Keratinocyte (primary cell): ENCODE measurements around the gene DUSP22. TPM values are rescaled to one million over a fixed set of nuclear protein-coding genes. Genes with fewer than 3 reads are reported as not detected.

Source experiments
- DNase-seq: peaks from one replicate; pipeline ENCODE4 v3.0.0-alpha.2; 2011; ENCODE audit warnings: low read depth, missing footprints, low spot score
- FAIRE-seq: peaks from 2 replicates; lab custom pipeline; 2011; peaks lifted over from hg19 to GRCh38; lab: Jason Lieb, UNC
- H2AFZ ChIP-seq: 2 replicates; pipeline ENCODE4 v1.6.0; 2012; ENCODE audit warnings: low read length, control low read depth, inconsistent platforms; ENCODE audit not compliant: control insufficient read depth
- H3K27ac ChIP-seq: 2 replicates; pipeline ENCODE4 v1.5.1; 2011; ENCODE audit warnings: low read length; ENCODE audit not compliant: control insufficient read depth, insufficient read depth
- H3K27me3 ChIP-seq: 3 replicates; pipeline ENCODE4 v1.6.0; 2011; ENCODE audit warnings: low read length; ENCODE audit not compliant: control insufficient read depth, insufficient read depth; ENCODE audit errors: extremely low read depth
- H3K36me3 ChIP-seq, 2 experiments: 2 replicates in 1 of 2; 3 replicates in 1 of 2; pipeline ENCODE4 v1.5.1; 2011; ENCODE audit warnings: low read length in 2 of 2, mild to moderate bottlenecking in 1 of 2; ENCODE audit not compliant: control insufficient read depth in 2 of 2, insufficient read depth in 2 of 2; ENCODE audit errors: extremely low read depth in 1 of 2
- H3K4me1 ChIP-seq: 3 replicates; pipeline ENCODE4 v1.5.1; 2011; ENCODE audit warnings: low read length; ENCODE audit not compliant: control insufficient read depth, insufficient read depth; ENCODE audit errors: extremely low read depth
- H3K4me2 ChIP-seq: 3 replicates; pipeline ENCODE4 v1.6.0; 2011; ENCODE audit warnings: low read depth, low read length; ENCODE audit not compliant: control insufficient read depth, insufficient read depth; ENCODE audit errors: extremely low read depth
- H3K4me3 ChIP-seq, 3 experiments: fragments of 200-600 bp in 1 of 3; sonication (generic) in 1 of 3; 2 replicates in 2 of 3; 3 replicates in 1 of 3; pipeline ENCODE4 v1.5.1; 2011 to 2016; ENCODE audit warnings: low read length in 3 of 3, mild to moderate bottlenecking in 3 of 3, control low read depth in 2 of 3, inconsistent platforms in 1 of 3, low read depth in 1 of 3, mixed read lengths in 1 of 3, mixed run types in 1 of 3, moderate library complexity in 1 of 3; ENCODE audit not compliant: control insufficient read depth in 2 of 3, insufficient read depth in 2 of 3; ENCODE audit errors: extremely low read depth in 1 of 3
- H3K79me2 ChIP-seq: 2 replicates; pipeline ENCODE4 v1.6.0; 2012; ENCODE audit warnings: low read length; ENCODE audit not compliant: control insufficient read depth, insufficient read depth
- H3K9ac ChIP-seq: 3 replicates; pipeline ENCODE4 v1.6.0; 2011; ENCODE audit warnings: low read length; ENCODE audit not compliant: control insufficient read depth, insufficient read depth; ENCODE audit errors: extremely low read depth
- H3K9me1 ChIP-seq: 3 replicates; pipeline ENCODE4 v1.6.0; 2011; ENCODE audit warnings: low read length; ENCODE audit not compliant: control insufficient read depth, insufficient read depth; ENCODE audit errors: extremely low read depth
- H3K9me3 ChIP-seq: 2 replicates; pipeline ENCODE4 v1.5.1; 2012; ENCODE audit warnings: low read depth, low read length; ENCODE audit not compliant: control insufficient read depth
- H4K20me1 ChIP-seq: 3 replicates; pipeline ENCODE4 v1.6.0; 2011; ENCODE audit warnings: low read length; ENCODE audit not compliant: control insufficient read depth, insufficient read depth; ENCODE audit errors: extremely low read depth
- CTCF ChIP-seq, 3 experiments: IDR thresholded peaks in 1 of 3; conservative IDR thresholded peaks in 1 of 3; optimal IDR thresholded peaks in 1 of 3; 2 replicates in 2 of 3; 3 replicates in 1 of 3; pipeline versions ENCODE3 to v1.5.1; 2011; ENCODE audit warnings: low read length in 3 of 3, mild to moderate bottlenecking in 3 of 3, moderate library complexity in 2 of 3, control low read depth in 1 of 3, inconsistent platforms in 1 of 3; ENCODE audit not compliant: insufficient read depth in 2 of 3; ENCODE audit errors: extremely low read depth in 1 of 3
- EZH2 ChIP-seq: IDR thresholded peaks from one replicate; pipeline ENCODE4 v1.6.1; 2012; ENCODE audit warnings: inconsistent platforms, mild to moderate bottlenecking, low read length, moderate library complexity
- dilution Hi-C: fragments of 300-500 bp; cut with MboI; formaldehyde crosslinking; loops from one replicate; pipeline ENCODE4 v1.7.0; 2020; ENCODE audit warnings: low sequenced_read_pairs; ENCODE audit not compliant: extremely low pct_ligation_motif_present
- polyA plus RNA-seq, 5 experiments: library from polyadenylated mRNA; depleted of rRNA in 3 of 5; stranded (reverse) in 3 of 5; stranded (forward) in 1 of 5; unstranded in 1 of 5; fragments of >200 nt; gene quantifications; 1 replicate in 1 of 5; 2 replicates in 3 of 5; 3 replicates in 1 of 5; pipeline versions ENCODE4 v1.2.1 to v1.2.3, GENCODE V29; 2011 to 2012; ENCODE audit warnings: missing spikeins in 2 of 5, low read depth in 1 of 5, low replicate concordance in 1 of 5

The DUSP22 gene
- polyA plus RNA-seq, 1 donor (not counting 4 experiments of a cell fraction or from before 2014, with no cell fraction given): 17.3 TPM

GRCh38 chr6:387293-387741, 95.0 kb downstream of the DUSP22 start:
- H3K9ac ChIP-seq: no peak overlapping the region
- H3K27ac ChIP-seq: no peak overlapping the region
- dilution Hi-C loops: no loop called here
- H3K79me2 ChIP-seq: no peaks in the 10 kb centered on the region
- no peak for TF ChIP-seq EZH2
- no peaks in the 10 kb centered on the region for H4K20me1 ChIP-seq
- peaks cover 11% of the 10 kb centered on the region for H3K4me1 ChIP-seq
- no peak for FAIRE-seq
- no peaks in the 10 kb centered on the region for H3K9me1 ChIP-seq
- H3K36me3 ChIP-seq: no peaks in the 10 kb centered on the region
- no peak for DNase-seq
- H3K4me3 ChIP-seq: no peak overlapping the region
- no peak overlapping the region for H2AFZ ChIP-seq
- no peak overlapping the region for H3K4me2 ChIP-seq
- no peaks in the 10 kb centered on the region for H3K9me3 ChIP-seq
- H3K27me3 ChIP-seq: peaks cover 55% of the 10 kb centered on the region

- Histone ChIP-seq H3K27ac (no peak overlapping the region), H2AFZ (no peak overlapping the region), H3K9me1 (no peaks in the 10 kb centered on the region), H3K27me3 (peaks cover 66% of the 10 kb centered on the region), H4K20me1 (no peaks in the 10 kb centered on the region), H3K9ac (no peak overlapping the region), H3K79me2 (no peaks in the 10 kb centered on the region), H3K4me3 (no peak overlapping the region), H3K4me2 (no peak overlapping the region), H3K36me3 (no peaks in the 10 kb centered on the region), H3K4me1 (peaks cover 11% of the 10 kb centered on the region), H3K9me3 (no peaks in the 10 kb centered on the region)
- dilution Hi-C loops: no loop called here
- TF ChIP-seq EZH2: no peak
- no peak for TF ChIP-seq CTCF (optimal IDR thresholded peaks at IDR 0.05 in 1 of 3, IDR thresholded peaks at IDR 0.05 in 1 of 3, conservative IDR thresholded peaks at IDR 0.05 in 1 of 3; ENCODE audit: extremely low read depth in 1 of 3, insufficient read depth in 2 of 3, low read length in 3 of 3)
- FAIRE-seq (no peak), DNase-seq (no peak)
Observed at GRCh38 chr6:388202-388903, 96.1 kb downstream of the DUSP22 start.
